NCI-H2029 (cell line): Measurements from ENCODE around the gene KLHL22.
"Not testable (repeated sequence)": the region's sequence is repeated elsewhere in the genome, so short reads cannot be mapped to it uniquely, and the experiment has no call there.

Experiments
- DNase-seq: peaks from one replicate; lab custom pipeline; 2025; lab: John Stamatoyannopoulos, UW

KLHL22 gene

GRCh38 chr22:20470525-20470924 lies 25.1 kb downstream of the KLHL22 start:
- DNase-seq: not testable (repeated sequence)

DNA sequence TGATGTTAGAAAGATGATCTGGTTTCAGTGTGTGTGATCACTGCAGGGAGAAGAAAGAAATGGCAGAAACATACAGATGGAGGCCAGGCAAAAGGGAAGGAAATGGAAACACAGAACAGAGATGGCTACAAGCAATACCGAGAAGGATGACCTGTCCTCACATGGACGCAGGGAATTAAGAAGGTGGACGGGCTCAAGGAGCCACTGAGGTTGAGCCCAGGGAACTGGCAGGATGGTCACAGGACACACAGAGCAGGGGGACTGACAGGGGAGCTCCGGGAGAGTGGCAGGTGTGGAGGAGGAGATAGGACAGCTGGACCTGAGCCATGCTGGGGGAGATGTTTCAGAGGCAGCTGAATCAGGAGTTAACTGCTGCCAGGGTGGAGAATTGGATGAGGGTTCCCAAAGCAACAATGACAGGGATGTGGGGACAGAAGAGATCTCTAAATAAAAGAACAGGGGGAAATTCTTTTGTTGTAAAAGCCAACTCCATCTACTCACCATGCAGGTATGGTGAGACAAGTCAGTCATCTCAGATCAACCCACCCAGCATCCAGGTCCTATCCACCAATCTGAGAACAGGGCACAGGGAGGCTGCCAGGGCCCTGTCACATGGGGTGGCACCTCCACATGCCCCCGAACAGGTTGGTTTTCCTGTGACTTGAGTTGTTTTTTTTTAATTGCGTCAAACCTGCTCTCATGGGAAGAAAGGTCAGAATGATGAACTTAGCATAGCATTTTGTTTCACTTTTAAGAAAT lies 26.3 kb downstream of the KLHL22 start:
- DNase-seq: no peak

DNA sequence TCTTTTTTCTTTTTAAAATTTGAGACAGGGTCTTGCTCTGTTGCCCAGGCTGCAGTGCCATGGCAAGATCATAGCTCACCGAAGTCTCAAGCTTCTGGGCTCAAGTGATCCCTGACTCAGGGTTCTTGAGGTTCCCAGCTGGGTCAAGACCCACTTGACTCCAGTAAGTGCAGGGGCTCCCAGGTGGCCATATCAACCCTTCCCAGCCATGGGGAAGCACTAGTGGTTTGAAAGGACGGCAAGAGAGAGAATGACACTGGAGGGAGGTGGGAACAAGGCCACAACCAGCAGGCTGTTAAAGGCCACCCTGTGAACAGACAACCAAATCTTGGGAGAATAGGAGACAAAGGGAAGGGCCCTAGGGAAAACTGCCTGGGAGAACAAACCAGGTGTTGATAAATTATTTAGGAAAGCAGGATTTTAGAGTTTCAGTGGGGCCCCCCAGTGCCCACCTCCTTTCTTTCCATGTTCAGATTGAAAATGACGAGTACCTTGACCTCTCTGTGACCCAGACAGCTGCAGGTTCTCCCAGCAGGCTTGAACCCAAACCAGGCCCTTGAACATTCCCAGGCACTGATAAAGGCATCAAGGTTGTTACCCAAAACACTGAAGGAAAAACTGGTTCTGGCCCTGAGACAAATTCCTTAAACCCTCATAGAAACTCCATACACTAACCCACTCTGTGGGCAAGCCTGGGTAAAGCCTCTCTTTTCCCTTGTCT lies 28.8 kb downstream of the KLHL22 start:
- DNase-seq: no peak

GRCh38 chr22:20465759-20466077 lies 29.9 kb downstream of the KLHL22 start:
- no peak for DNase-seq

- no peak for DNase-seq
Observed at GRCh38 chr22:20464912-20465758, 30.5 kb downstream of the KLHL22 start.

- DNase-seq: no peak
Observed at GRCh38 chr22:20464096-20464614, 31.4 kb downstream of the KLHL22 start.

DNA sequence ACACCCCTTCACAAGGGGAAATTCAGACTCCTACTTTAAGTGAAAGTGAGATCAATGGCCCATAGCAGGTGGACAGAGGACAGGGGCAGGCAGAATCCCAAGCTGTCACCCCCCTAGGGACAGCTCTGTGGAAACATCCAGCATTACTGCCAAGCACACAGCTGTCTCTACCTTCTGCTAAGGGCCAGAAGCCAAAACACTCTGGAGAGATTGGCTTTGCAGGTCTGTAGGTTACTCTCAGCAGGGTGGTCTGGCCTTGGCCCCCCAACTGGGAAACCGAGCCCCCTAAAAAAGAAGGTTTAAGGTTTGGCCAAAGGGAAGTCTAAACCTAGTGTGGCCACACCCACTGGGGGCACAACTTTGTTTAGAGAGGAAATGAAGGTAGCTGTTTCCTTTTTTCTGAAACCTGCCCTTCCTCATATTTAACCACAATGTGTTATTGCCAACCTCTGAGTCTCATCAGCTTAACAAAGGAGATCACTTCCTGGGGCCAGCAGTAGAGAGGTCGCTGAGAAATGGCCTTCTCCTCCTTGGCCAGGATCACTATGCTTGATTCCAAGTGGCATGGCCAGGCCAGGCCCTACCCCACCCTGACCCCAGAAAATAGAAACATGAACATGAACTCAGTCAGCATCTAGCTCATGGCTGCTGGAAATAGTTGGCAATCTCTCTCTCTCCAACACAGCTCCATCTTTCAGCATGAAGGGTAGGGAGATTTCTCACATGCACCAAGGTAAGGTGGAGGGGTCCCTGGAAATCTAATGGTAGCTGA lies 32.1 kb downstream of the KLHL22 start:
- no peak for DNase-seq

- no peak for DNase-seq
Observed at GRCh38 chr22:20459862-20460261, 35.7 kb downstream of the KLHL22 start.

DNA sequence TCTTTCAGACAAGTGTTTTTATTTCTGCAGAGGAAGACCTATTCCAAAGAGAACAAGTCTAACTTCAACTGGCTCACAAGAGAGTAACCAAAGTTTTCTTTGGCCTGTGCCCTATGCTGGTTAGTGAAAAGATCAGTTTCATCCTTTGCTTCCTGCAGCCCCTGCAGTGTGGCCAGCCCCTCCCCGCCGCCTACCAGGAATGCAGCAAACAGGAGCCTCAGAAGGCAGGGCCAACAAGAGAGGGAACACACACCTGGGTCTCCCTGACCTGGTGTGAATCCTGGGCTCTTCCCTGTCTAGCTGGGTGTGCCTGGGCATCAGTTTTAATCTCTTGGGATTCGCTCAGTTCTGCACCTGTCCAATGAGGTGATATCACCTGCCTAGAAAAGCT lies 36.4 kb downstream of the KLHL22 start:
- no peak for DNase-seq

- DNase-seq: no peak
Observed at GRCh38 chr22:20458530-20459151, 37.0 kb downstream of the KLHL22 start.

GRCh38 chr22:20457506-20458240 lies 37.9 kb downstream of the KLHL22 start:
- DNase-seq: no peak

DNA sequence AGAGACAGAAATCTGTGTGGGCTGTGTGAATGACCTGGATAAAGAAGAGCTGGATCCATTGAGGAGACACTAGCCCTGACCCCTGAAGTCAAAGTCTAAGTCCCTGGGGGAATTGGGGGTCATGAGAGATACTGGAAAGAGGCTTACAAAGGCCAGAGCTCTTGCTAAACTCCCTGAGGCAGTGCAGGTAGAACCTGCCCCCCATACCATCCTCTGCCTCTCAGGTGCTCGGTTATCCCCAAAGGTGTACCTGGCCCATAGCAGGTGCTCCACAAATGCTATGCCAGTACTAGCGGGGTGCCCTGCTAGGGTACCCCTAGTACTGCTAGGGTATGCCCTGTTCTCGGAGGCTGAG lies 38.9 kb downstream of the KLHL22 start:
- DNase-seq: no peak

GRCh38 chr22:20456064-20456721 lies 39.4 kb downstream of the KLHL22 start:
- peak; percentile 64 for DNase-seq

- no peak for DNase-seq
Observed at GRCh38 chr22:20455709-20456063, 39.9 kb downstream of the KLHL22 start.

GRCh38 chr22:20453222-20453621 lies 42.4 kb downstream of the KLHL22 start:
- no peak for DNase-seq

DNA sequence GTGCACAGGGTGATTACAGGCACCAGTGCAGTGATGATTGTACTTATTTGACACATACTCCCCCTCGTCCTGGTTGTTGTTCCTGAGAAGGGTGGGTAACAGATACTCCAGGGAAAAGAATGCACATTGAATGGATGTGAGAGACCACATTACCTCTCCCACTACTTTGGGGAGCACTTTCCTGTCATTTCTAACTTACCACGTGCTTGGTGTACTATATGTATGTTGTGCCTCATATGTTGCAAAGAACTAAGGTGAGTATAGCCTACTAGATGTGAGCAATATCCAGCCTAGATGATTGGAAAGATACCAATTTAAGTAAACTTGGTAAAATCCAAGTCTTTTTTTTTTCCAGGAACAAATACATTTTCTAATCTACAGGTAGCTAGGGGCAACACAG lies 43.7 kb downstream of the KLHL22 start:
- DNase-seq: no peak

DNA sequence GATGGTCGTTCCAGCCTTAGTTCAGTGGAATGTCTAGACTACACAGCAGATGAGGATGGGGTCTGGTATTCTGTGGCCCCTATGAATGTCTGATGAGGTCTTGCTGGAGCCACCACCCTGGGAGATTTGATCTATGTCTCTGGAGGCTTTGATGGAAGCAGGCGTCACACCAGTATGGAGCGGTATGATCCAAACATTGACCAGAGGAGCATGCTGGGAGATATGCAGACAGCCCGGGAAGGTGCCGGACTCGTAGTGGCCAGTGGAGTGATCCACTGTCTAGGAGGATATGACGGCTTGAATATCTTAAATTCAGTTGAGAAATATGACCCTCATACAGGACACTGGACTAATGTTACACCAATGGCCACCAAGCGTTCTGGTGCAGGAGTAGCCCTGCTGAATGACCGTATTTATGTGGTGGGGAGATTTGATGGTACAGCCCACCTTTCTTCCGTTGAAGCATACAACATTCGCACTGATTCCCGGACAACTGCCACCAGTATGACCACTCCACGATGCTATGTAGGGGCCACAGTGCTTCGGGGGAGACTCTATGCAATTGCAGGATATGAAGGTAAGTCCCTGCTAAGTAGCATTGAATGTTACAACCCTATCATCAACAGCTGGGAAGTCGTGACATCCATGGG lies 44.3 kb downstream of the KLHL22 start:
- DNase-seq: not testable (repeated sequence)

DNA sequence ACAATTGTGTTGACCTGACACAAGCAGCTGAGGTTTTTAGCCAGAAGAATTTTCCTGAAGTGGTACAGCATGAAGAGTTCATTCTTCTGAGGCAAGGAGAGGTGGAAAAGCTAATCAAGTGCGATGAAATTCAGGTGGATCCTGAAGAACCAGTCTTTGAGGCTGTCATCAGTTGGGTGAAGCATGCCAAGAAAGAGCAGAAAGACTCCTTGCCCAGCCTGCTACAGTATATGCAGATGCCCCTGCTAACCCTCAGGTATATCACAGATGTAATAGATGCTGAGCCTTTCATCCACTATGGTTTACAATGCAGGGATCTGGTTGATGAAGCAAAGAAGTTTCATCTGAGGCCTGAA lies 45.1 kb downstream of the KLHL22 start:
- no peak for DNase-seq

- DNase-seq: no peak
Observed at GRCh38 chr22:20449819-20450550, 45.6 kb downstream of the KLHL22 start.
